GM19372 (cell line): ENCODE measurements around the gene FLNB.
A peak's percentile ranks its signal among the peaks of the same experiment; 100 is the strongest.

Experiments
- ATAC-seq: cut with Tn5 transposase; IDR thresholded peaks from one replicate; pipeline ENCODE4 v1.9.1; 2021; ENCODE audit warnings: mild to moderate bottlenecking, low read depth, moderate library complexity; ENCODE audit not compliant: unreplicated experiment

Gene FLNB

DNA sequence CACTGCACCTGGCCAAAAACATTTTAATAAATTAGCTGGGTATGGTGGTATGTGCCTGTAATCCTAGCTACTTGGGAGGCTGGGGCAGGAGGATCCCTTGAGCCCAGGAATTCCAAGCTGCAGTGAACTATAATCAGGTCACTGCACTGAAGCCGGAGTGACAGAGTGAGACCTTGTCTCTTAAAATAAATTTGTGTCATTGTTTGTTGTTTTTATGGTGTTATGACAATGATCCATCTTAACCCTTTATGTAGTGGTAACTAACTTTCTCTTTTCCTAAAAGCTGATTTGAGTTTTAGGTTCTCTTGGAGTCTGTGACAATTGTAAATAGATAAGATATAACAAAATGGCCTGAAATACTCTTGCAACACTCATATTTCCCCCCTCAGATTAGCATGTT lies 20.7 kb downstream of the FLNB start:
- no peak for ATAC-seq

DNA sequence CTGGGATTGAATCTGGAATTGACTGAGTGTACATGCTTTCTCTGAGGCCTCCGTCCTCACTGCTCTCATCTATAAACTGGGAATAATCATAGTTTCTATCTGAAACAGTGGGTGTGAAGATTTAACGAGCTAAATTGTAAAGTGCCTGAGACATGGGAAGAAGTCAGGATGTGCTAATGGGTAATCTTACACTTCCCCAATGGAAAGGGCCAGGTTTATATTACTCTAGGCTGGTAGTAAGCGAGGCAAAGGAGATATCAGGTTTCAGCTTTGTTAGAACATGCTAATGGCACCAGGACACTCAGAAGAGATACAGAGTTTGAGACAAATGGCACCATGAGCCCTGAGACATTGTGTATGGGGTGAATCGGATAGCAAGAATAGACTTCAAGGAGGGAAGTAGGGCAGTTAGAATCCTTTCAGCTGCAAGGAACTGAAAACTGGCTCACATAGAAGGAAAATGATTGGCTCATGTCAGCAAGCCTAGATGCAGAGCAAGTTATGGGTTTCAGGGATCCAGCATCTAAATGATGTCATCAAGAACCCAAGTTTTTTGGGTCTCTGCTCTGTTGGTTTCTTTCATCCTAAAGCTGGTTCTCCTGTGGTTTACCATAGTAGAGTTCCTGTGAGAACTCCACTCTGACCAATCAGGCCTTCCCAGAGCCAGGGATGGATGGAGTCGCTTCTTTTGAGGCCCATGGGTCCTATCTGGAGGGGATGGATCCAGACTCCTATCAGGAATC lies 21.8 kb downstream of the FLNB start:
- no peak for ATAC-seq

- no peak for ATAC-seq
Measured at GRCh38 chr3:58032186-58032585, 24.0 kb downstream of the FLNB start.

DNA sequence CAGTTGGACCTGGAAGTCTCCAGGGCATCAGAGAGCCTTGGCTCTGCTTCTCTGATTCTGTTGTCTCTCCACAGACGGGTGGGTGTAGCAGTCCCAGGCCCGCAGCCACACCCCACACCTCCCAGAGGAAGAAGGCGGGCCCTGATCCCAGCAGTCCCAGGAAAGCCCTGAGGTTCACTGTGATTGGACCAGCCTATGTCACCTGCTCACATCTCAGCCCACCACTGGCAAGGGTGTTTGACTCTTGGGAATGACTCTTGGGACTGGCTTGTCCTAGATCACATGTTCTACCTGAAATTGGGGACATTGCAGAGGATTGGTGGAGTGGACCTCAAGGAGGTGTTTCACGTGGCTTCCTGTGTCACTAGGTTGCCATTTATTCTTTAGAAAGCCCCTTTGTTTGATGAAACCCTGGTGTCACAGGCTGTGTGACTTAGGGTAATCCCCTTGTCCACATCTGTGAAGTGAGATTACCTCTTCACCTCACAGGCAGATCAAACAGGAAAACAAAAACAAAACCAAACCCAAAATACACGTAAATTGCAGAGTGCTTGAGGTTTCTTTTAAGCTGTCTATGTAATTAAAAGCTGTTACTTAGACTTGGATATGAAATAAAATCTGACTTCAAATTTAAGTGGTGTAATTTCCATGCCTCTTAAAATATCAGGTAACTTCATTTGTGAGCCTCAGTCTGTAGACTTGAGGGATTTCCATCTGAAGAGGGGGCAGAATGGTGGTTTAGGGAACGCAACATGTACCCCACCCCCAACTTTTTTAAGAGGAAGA lies 26.7 kb downstream of the FLNB start:
- peak; percentile 98 for ATAC-seq

DNA sequence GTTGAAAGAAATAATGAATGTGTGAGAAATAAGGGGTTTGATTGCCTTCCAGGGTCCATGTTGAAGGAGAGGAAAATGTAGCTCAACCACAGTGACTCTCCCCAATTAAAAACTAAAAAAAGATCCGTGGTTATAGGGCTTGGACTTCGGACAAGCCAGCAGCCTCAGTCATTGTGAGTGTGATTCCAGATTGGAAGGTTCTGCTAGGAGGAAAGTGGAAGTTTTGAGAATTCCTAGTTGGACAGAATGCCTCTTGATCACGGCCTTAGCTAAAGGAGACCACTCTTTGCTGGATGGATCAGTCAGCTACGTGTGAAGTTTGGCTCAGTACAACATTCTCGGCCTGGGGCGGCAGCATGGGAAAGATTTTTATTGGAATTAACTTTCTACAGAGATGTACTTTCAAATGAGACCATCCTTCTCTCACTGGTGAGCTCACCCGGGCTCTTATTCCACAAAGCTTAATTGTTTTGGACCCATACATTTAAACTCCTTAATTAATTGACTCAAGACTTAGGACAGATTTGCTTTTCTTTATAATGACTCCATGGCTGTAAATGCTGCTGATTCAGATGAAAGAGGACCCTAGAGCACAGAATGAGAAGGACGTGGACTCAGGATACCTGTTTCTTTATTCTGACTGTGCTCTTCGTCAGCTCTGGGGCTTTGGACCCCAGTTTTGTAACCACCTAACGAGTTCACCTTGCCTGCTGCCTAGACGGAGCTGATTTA lies 27.5 kb downstream of the FLNB start:
- ATAC-seq = no peak

- no peak for ATAC-seq
Measured at GRCh38 chr3:58036293-58037032, 28.2 kb downstream of the FLNB start.

- no peak for ATAC-seq
Measured at GRCh38 chr3:58037141-58037910, 29.1 kb downstream of the FLNB start.

DNA sequence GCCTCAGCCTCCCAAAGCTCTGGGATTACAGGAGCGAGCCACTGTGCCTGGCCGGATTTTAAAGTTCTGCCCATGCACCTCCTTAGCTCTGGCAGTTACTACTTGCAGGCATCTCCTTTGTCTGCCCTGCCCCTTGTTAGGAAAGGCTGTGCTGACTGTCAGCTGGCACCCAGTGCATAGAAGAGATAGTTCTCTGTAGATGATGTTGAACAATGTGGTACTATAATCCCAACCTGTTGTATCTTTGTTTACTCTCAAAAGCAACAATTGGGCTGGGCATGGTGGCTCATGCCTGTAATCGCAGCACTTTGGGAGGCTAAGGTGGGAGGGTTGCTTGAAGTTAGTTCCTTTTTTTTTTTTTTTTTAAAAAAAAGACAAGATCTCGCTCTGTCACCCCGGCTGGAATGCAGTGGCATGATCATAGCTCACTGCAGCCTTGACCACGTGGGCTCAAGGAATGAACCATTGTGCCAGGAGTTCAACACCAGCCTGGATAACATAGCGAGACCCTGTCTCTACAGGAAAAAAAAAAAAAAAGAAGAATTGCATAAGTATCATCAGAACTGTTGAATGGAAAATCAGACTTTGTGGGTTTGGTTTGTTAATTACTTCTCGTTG lies 30.6 kb downstream of the FLNB start:
- ATAC-seq = no peak

DNA sequence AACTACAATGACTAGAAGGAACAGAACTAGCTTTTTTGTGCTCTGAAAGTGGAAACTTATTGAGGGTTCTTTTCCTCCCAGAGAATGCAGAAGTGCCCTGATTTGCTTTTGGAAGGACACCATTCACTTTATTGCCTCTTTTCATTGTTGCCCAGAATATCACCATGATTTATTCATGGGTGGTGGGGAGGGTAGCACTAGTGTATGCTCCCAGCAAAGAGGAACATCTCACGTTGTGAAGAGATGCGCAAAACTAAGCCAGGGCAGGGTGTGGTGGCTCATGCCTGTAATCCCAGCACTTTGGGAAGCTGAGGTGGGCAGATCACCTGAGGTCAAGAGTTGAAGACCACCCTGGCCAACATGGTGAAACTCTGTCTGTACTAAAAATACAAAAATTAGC lies 31.4 kb downstream of the FLNB start:
- ATAC-seq = no peak

DNA sequence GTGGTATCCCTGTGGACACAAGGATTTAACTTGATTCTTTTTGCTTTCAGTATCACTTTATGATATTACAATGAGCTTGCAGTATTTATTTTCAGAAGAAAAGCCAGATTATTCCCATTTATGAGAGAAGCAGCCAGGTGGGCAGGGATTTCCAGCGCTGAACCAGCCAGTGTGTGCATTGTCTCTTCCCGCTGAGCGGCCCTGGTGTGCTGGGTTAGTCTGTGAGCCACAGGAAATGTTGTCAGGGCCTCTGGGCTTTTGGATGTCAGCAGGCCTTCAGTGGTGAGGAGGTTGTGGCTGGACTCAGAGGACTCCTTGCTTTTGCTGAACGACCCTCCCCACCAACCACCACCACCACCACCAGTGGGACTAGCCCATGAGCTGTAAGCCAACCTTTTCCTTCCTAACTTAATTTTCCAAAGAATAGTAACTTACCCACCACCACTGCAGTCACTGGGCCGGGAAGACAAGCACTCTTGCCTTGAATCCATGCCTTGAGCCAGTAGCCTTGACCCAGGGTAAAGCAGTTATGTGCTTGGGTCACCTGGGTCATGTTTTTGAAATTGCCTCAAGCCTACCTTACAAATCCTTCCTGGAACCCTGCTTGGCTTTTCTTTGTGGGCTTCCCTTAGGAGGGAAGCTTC lies 33.1 kb downstream of the FLNB start:
- ATAC-seq = peak; percentile 23

DNA sequence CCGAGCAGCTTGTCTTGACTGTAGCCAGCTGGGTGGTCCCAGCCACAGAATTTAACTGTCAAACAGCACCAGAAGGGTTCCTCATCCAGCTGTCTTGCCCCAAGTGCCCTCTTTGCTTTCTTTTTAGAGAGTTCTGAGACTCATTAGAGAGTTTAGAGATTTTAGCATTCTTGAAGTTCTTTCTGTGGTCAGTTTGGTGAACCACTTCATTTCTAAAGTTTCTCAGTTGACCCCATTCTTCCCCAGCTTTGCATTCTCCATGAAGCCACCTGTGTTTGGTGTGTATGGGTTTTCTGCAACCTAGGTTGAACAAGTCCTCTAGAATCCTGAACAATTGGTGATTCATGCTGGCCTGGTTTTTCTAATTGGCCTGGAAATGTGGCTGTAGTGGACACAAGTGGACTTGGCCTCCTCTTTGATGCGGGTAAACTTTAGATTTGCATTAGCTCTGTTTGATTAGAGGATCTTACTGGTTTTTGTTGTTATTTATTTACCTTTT lies 33.7 kb downstream of the FLNB start:
- peak; percentile 89 for ATAC-seq

DNA sequence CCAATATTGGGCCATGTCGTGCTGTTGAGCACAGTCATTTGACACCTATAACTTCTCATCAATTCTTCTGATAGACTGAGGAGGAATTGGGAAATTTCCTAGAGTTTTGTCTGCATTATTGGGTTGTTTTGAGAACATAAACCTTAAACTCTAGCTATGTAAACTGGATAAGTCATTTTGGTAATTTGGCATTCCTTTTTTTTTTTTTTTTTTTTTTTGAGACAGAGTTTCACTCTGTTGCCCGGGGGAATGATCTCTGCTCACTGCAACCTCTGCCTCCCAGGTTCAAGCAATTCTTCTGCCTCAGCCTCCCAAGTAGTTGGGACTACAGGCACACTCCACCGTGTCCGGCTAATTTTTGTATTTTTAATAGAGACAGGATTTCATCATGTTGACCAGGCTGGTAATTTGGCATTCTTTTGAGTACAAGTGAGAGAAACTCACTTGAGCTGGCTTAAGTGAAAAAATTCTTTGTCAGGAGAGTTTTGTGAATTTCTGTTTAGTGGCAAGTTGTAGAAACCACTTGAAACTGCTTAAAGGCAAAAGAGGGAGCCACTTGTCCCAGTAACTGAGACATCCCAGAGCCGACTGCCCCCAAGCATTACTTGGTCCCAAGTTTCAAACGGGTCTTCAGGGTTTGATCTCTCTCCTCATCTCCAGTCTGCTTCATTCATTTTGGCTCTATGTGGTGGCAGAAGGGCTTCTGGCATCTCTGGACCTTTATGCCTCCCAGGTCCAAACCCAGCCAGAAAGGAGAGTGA lies 34.9 kb downstream of the FLNB start:
- ATAC-seq = no peak

DNA sequence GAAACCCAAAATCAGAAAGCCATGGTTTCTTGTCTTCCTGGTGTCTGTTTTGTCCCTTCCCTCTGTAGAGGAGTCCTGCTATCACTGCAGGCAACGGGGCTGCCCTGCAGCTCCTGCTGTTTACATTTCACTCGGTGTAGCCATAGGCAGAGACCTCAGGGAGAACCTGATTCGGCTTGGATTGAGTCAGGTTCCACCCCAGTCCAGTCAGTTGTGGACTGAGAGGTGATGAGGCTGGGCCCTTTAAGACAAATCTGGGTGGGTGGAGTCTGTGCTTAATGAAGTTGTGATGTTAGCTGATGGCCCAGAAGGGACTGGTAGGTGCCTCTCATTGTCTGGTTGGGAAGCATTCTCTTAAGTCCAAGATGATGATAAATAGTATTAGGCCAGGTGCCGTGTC lies 35.7 kb downstream of the FLNB start:
- no peak for ATAC-seq

- ATAC-seq = no peak
Measured at GRCh38 chr3:58044691-58045483, 36.7 kb downstream of the FLNB start.

DNA sequence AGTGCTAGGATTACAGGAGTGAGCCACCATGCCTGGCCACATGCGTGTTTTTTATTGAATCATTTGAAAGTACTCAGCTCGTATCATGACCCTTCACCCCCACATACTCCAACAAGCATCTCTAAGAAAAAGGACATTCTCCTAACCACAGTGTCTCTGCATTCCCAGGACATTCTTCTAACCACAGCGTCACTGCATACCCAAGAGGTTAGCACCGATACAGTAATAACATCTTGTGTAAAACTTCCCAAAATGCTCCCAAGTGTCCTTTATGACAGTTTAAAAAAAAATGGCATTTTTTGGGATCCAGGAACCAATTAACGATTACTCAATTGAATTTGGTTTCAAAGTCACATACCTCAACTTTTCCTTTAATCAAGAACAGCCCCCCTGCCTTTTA lies 39.6 kb downstream of the FLNB start:
- ATAC-seq = no peak

DNA sequence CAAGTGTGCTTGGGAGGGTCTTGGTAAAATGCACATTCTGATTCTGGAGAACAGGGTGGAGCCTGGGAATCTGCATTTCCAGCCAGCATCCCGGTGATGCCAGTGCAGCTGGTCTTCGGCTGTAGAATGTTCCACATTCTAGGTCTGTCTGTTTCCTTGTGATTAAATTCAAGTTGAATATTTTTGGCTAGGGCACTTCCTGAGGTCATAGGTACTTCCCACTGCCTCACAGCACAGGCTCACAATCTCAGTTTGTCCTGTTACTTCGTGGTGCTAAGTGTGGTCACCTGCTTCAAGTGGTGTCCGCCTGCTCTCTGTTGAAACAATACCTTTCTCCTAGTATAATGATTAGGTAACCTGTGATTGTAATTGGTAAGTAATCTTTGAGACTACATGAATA lies 40.1 kb downstream of the FLNB start:
- ATAC-seq = no peak

- no peak for ATAC-seq
Measured at GRCh38 chr3:58049143-58049785, 41.0 kb downstream of the FLNB start.
